NCI-H2107 (cell line): ENCODE results near the gene ALK.

Source experiments
- DNase-seq: peaks from one replicate; lab custom pipeline; 2025; lab: John Stamatoyannopoulos, UW

Gene ALK

GRCh38 chr2:29575370-29575890 lies 346.0 kb downstream of the ALK start:
- no peak for DNase-seq

- no peak for DNase-seq
These were observed 347.8 kb downstream of the ALK start for GRCh38 chr2:29573612-29574011.

DNA sequence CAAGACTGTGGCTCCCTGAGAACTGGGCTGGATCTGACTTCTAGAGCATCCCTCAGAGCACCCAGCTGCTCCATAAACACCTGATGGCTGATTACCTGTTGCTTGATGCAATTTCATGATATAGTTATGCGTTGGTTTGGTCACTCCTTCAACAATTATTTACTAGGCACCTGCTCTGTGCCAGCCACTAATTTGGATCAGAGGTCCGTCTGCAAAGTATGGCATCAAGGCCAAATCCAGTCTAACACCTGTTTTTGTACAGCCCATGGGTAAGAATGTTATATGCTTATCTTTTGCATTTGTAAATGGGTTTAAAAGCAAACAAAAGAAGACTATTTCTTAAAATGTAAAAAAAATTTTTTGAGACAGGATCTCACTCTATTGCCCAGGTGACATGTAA lies 348.2 kb downstream of the ALK start:
- DNase-seq, result no peak

GRCh38 chr2:29570539-29570938 lies 350.8 kb downstream of the ALK start:
- DNase-seq, result no peak

DNA sequence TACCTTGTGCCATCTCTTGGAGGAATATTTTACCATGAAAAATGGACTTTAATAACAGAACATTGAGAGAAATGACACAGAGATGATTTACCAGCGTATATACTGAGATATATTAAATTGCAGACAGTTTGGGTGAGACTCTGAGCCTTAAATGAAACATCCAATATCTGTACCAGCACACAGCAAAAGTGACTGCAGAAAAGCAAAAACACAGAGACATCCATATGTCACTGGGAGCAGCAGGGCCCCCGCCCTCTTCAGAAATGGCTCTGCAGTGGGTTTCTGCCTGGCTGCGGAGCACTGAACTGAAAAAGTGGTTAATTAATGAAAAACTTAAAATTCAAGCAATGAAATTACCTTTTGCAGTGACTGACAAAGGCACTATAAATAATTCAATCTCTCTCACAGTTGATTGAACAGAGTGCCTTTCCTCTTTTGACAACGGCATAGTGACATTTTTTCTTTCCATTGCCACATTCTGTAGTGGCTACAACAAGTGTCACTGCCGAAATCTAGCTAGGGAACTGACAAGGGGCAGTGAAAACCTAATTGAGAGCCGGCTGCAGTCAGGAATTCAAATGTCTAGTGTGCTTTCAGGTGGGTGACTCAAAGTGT lies 353.4 kb downstream of the ALK start:
- no peak for DNase-seq

DNA sequence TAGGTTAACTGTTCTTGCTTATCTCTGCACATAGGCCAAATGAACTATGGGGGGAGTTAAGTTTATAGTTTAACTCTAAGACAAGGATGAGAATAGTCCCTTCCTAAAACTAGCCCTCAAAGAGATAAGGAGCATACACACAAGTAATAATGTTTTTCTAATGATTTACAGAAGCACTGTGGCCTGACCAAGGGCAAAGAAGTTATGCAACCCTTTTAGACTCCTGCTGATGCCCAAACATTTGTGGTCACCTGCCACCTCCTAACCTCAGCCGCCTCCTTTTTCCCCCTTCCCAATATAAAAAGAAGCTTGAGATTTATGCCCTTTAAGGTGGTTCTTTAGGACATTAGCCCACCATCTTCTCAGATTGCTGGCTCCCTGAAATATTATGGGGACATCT lies 357.7 kb downstream of the ALK start:
- no peak for DNase-seq

- no peak for DNase-seq
These were observed 358.5 kb downstream of the ALK start for GRCh38 chr2:29562896-29563295.

DNA sequence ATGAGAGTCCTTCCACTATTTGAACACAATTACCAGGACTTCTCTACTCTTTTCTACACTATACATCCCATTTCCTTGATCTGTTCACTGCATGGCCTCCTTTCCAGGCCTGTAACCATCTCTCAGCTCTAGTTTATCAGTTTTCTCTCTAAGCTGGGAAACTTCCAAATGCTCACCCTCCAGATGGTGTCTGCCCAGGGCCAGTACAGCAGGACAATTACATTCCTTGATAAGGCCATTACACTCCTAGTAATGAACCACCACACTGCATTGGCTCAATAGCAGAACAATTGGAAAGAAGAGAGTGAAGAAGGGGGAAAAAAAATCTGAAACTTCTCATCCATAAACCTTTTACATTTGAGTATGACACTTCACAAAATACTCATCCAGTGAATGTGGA lies 359.1 kb downstream of the ALK start:
- DNase-seq, result no peak

DNA sequence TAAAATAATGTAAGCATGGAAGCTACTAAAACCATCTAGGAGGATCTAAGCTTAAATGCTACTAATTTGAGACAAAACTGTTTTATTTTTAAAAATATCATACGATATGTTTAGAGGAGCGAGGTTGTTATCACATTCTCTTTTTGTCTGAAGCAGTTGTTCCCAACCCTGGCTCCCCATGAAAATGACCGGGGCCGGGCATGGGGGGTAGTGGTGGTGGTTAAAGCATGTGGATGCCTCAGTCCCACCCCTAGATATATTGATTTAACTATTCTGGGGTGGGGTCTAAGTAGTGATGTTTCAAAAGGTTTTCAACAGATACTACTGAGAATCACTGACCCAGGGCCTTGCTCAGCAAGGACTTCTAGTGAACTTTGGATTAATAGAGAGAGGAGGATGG lies 359.8 kb downstream of the ALK start:
- DNase-seq, result no peak

GRCh38 chr2:29561181-29561580 lies 360.2 kb downstream of the ALK start:
- no peak for DNase-seq

DNA sequence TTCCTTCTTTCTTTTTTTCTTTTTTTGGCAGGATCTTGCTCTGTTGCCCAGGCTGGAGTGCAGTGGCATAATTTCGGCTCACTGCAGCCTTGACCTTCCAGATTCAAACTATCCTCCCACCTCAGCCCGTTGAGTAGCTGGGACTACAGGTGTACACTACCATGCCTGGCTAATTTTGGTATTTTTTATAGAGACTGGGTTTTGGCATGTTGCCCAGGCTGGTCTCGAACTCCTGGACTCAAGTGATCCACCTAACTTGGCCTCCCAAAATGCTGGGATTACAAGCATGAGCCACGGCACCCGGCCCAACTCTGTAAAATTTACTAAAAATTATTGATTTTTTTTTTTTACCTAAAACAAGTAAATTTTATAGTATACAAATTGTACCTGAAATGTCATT lies 360.8 kb downstream of the ALK start:
- DNase-seq, result no peak

DNA sequence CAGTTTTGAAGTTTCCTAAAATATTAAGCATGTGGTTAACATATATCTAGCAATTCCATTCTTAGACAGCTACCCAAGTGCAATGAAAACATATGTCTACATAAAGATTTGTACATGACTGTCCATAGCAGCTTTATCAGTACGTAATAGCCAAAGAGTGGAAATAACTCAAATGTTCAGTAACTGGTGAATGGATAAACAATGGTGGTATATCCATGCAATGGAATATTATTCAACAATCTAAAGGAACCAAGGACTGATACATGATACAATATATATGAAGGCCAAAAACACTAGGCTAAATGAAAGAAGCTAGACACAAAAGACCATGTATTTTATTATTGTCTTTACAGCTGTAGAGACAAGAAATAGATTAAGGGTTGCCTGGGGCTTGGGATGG lies 361.4 kb downstream of the ALK start:
- DNase-seq, result no peak

GRCh38 chr2:29559578-29559977 lies 361.8 kb downstream of the ALK start:
- DNase-seq, result no peak

DNA sequence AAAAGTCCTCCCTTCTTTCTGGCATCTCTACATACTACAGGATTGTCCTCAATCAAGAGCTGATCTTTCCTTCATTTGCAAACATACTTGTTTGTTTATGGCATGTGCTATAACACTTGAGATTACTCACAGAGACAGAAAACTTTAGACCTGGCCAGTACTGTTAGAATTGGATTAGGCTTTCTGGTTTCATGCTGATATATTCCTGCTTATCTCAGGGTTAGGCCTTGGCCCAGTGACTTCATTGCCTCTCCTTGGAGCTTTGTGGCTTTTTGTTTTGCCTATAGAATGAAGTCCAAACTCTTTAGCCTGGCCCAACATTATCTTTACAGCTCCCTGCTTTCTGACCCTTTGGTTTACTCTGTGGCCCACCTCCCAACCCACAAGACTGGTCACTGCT lies 363.3 kb downstream of the ALK start:
- DNase-seq, result no peak

GRCh38 chr2:29557268-29557667 lies 364.1 kb downstream of the ALK start:
- no peak for DNase-seq

DNA sequence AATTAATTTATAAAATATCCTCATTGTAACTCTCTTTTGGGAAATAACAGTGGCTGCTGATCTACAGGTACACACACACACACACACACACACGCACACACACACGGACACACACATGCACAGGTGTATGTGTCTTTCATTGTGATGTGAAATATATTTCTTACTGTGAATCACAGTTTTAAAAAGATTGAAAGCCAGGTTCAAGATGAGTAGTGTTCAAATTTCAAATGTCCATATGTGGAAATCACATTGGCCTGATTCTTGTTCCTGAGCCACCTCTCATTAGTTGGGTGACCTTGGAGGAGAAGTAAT lies 372.4 kb downstream of the ALK start:
- DNase-seq, result no peak

DNA sequence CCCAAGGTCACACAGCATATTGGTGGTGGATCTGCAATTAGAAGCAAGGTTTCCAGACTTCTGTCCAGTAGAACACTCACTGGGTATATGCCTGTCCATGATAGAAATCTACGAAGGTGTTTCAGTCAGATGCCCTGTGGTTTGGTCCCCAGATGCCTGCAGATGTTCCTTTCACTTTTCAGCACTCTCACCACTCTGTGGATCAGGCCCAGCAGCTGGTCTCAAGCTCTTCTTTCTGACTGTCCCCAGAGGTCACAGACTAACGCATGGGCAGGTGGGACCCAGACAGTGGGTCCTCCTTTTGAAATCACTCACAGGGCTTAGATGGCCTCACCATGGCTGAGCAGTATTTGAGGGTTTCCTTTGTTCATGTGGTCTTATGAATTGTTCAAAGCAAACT lies 376.5 kb downstream of the ALK start:
- DNase-seq, result no peak

GRCh38 chr2:29544031-29544430 lies 377.4 kb downstream of the ALK start:
- DNase-seq, result no peak

DNA sequence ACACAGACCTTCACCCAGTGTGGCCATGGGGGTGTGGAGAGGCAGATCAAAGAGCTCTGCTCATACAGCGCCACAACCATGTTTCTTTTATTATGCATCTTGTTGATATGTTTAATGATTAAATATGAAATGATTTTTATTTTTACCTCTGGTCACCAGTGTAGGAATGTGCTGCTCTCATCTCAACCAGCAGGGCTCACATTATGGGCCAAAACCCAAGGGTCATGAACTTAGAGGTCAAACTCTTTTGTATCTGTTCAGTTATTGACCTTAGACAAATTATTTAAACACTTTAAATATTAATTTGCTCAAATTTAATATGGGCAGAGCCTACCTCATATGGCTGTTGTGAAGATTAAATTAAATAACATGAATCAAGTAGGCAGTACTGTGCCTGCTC lies 386.2 kb downstream of the ALK start:
- DNase-seq, result no peak

- no peak for DNase-seq
These were observed 388.9 kb downstream of the ALK start for GRCh38 chr2:29532436-29532835.

DNA sequence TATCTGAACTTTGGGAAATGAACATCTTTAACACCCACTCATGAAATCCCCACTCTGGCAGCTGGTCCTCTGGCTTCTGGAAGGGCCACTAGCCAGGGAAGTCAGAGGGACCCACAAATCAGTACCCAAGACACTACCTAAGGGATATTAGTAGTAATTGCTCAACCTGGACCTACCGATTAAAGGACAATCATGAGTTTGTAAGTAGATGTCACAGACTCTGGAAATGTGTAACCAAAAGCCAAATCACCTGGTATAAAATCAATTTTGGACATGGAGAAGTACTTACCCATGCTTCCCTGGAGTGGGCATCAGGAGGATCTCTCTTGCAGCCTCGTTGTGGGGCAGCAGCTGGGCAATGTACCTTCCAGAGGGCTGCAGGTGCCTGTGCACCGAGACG lies 389.8 kb downstream of the ALK start:
- DNase-seq, result no peak

GRCh38 chr2:29530281-29530680 lies 391.1 kb downstream of the ALK start:
- DNase-seq, result no peak

DNA sequence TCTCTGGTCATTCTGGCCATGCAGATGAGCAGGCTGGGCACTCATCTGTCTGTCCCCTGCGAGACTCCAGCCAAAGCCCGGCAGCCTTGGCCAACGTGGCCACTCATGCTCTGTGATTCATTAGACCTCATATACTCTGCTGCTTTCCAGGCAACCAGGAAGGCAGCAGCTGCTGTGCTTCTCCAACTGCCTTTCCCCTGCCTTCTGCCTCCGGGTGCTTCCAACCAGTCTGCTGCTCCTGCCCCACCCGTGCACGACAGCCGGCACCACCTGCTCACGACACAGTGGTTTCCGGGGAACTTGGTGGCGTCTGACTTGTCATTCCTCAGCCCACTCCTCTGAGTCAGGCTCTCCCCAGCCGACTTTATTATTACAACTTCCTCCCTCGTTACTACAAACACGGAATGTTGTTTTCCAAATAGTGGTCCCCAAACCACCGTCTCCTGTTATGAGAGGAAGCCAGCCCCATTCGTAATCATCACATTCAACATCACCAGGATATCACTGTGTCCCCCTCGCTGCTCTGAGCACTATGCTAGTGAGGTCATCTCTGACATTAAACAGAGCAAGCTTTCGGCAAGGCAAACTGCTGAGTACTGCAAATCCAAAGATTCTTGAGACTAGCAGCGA lies 392.4 kb downstream of the ALK start:
- no peak for DNase-seq

GRCh38 chr2:29528371-29528770 lies 393.0 kb downstream of the ALK start:
- DNase-seq, result no peak
